HFFc6 (cell line): ENCODE data around the gene CERS1. TPM values are rescaled to one million over a fixed set of nuclear protein-coding genes. Genes with fewer than 3 reads are reported as not detected.

Experiments used
- DNase-seq: peaks from one replicate; pipeline ENCODE4 v3.0.0-alpha.2; 2018
- H3K27ac Mint-ChIP-seq: 2 replicates; pipeline ENCODE4 v1.8.0; 2020; ENCODE audit warnings: mild to moderate bottlenecking, mixed read lengths
- H3K27me3 Mint-ChIP-seq: 2 replicates; pipeline ENCODE4 v1.8.0; 2021; ENCODE audit warnings: mild to moderate bottlenecking, moderate library complexity, mixed read lengths; ENCODE audit not compliant: insufficient read depth
- H3K36me3 Mint-ChIP-seq: 2 replicates; pipeline ENCODE4 v1.8.0; 2021; ENCODE audit warnings: low read depth, mixed read lengths
- H3K4me1 Mint-ChIP-seq: 2 replicates; pipeline ENCODE4 v1.8.0; 2020; ENCODE audit warnings: low read depth, mixed read lengths
- H3K4me3 Mint-ChIP-seq: 2 replicates; pipeline ENCODE4 v1.8.0; 2020; ENCODE audit warnings: mild to moderate bottlenecking, moderate library complexity, mixed read lengths
- H3K9me3 Mint-ChIP-seq: 2 replicates; pipeline ENCODE4 v1.8.0; 2020; ENCODE audit warnings: mild to moderate bottlenecking, mixed read lengths
- total RNA-seq, 6 experiments: library from RNA; stranded (reverse); fragmentation: NEBNext Ultra II Directional; extraction: Animal tissue kit (Norgen Biotek cat#: 25700); gene quantifications; 2 replicates in 1 of 6; 3 replicates in 5 of 6; pipeline ENCODE4 v1.2.3, GENCODE V29; 2021
- TF ChIP-seq, protein P1 (sequence below): fragments of 200-600 bp; sonication (generic); IDR thresholded peaks from 2 replicates; pipeline ENCODE4 v1.5.0; 2021; ENCODE audit warnings: antibody characterized with exemption, mild to moderate bottlenecking

CERS1 gene
- total RNA-seq, 6 experiments from 2014 or later: 0.96 to 2.1 (median 1.3) TPM

GRCh38 chr19:18828786-18829185 is 67.2 kb downstream of the CERS1 start:
- no peak overlapping the region for H3K27ac Mint-ChIP-seq
- peaks cover 5% of the 10 kb centered on the region for H3K27me3 Mint-ChIP-seq
- TF ChIP-seq, protein P1, sequence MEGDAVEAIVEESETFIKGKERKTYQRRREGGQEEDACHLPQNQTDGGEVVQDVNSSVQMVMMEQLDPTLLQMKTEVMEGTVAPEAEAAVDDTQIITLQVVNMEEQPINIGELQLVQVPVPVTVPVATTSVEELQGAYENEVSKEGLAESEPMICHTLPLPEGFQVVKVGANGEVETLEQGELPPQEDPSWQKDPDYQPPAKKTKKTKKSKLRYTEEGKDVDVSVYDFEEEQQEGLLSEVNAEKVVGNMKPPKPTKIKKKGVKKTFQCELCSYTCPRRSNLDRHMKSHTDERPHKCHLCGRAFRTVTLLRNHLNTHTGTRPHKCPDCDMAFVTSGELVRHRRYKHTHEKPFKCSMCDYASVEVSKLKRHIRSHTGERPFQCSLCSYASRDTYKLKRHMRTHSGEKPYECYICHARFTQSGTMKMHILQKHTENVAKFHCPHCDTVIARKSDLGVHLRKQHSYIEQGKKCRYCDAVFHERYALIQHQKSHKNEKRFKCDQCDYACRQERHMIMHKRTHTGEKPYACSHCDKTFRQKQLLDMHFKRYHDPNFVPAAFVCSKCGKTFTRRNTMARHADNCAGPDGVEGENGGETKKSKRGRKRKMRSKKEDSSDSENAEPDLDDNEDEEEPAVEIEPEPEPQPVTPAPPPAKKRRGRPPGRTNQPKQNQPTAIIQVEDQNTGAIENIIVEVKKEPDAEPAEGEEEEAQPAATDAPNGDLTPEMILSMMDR: no peak
- no peak overlapping the region for H3K4me3 Mint-ChIP-seq
- peaks cover 18% of the 10 kb centered on the region for H3K9me3 Mint-ChIP-seq
- peaks cover 23% of the 10 kb centered on the region for H3K36me3 Mint-ChIP-seq
- no peak for DNase-seq
- H3K4me1 Mint-ChIP-seq: peaks cover 9% of the 10 kb centered on the region

Other genes with a start within 250 kb of the CERS1 start
- 10 to 100 TPM; 11.8 to 14.5 (median 13.4) TPM for gene CRTC1, start 212.5 kb downstream of the CERS1 start, total RNA-seq
- gene COMP, start 104.9 kb downstream of the CERS1 start, total RNA-seq: 1 to 10 TPM in 3 of 6 experiments, under 1 TPM in 3; 0.67 to 6.1 (median 0.98) TPM
- gene UPF1, start 64.2 kb downstream of the CERS1 start, total RNA-seq: 10 to 100 TPM; 46.3 to 54.7 (median 51.4) TPM
- gene COPE, start 23.2 kb upstream of the CERS1 start, total RNA-seq: 100 to 1,000 TPM; 268 to 315 (median 286) TPM
- 10 to 100 TPM; 37.8 to 57.4 (median 44.0) TPM for gene DDX49, start 23.6 kb upstream of the CERS1 start, total RNA-seq
- 10 to 100 TPM; 68.1 to 89.1 (median 77.9) TPM for gene HOMER3, start 45.1 kb upstream of the CERS1 start, total RNA-seq
- gene SUGP2, start 137.4 kb upstream of the CERS1 start, total RNA-seq: 10 to 100 TPM; 57.6 to 71.5 (median 61.8) TPM
- 10 to 100 TPM; 30.2 to 41.7 (median 32.5) TPM for gene ARMC6, start 137.4 kb upstream of the CERS1 start, total RNA-seq
- 10 to 100 TPM in 3 of 6 experiments, 1 to 10 TPM in 3; 8.7 to 11.7 (median 9.9) TPM for gene SLC25A42, start 167.8 kb upstream of the CERS1 start, total RNA-seq
- 10 to 100 TPM; 20.5 to 27.9 (median 25.4) TPM for gene TMEM161A, start 242.3 kb upstream of the CERS1 start, total RNA-seq